Neutrophil (primary cell): ENCODE results near the gene CHP1.
"Not testable (repeated sequence)": the region's sequence is repeated elsewhere in the genome, so short reads cannot be mapped to it uniquely, and the experiment has no call there.

Experiments used
- H3K27ac ChIP-seq: fragments of 200-600 bp; sonication (generic); 2 replicates; pipeline ENCODE4 v1.5.1; 2016; ENCODE audit warnings: mild to moderate bottlenecking, moderate library complexity
- H3K27me3 ChIP-seq: fragments of 200-600 bp; sonication (generic); 2 replicates; pipeline ENCODE4 v1.6.0; 2016; ENCODE audit warnings: mild to moderate bottlenecking
- H3K36me3 ChIP-seq: fragments of 200-600 bp; sonication (generic); 2 replicates; pipeline ENCODE4 v1.5.1; 2017
- H3K4me1 ChIP-seq, 2 experiments: fragments of 200-600 bp in 1 of 2; sonication (generic) in 1 of 2; 1 replicate in 1 of 2; 2 replicates in 1 of 2; pipeline versions ENCODE4 v1.5.1 to v1.6.1; 2013 to 2016; ENCODE audit warnings: low read depth in 1 of 2, low read length in 1 of 2, mild to moderate bottlenecking in 1 of 2, moderate library complexity in 1 of 2; ENCODE audit not compliant: control insufficient read depth in 1 of 2, insufficient read depth in 1 of 2
- H3K4me3 ChIP-seq, 2 experiments: fragments of 200-600 bp in 1 of 2; sonication (generic) in 1 of 2; 1 replicate in 1 of 2; 2 replicates in 1 of 2; pipeline ENCODE4 v1.5.1; 2013 to 2016; ENCODE audit warnings: low read depth in 1 of 2, low read length in 1 of 2, mild to moderate bottlenecking in 1 of 2, moderate library complexity in 1 of 2
- H3K9me3 ChIP-seq: fragments of 200-600 bp; sonication (generic); 2 replicates; pipeline ENCODE4 v1.5.1; 2016
- CTCF ChIP-seq: fragments of 200-600 bp; sonication (generic); IDR thresholded peaks from 2 replicates; pipeline ENCODE4 v1.5.1; 2016; ENCODE audit warnings: antibody characterized with exemption

The CHP1 gene

GRCh38 chr15:41269887-41270286 lies 38.8 kb downstream of the CHP1 start:
- Histone ChIP-seq H3K27ac (no peak overlapping the region), H3K4me3 (no peak overlapping the region), H3K9me3 (no peaks in the 10 kb centered on the region), H3K36me3 (peaks cover 82% of the 10 kb centered on the region), H3K27me3 (no peaks in the 10 kb centered on the region), H3K4me1 (no peaks in the 10 kb centered on the region)
- no peak for TF ChIP-seq CTCF

- H3K36me3 ChIP-seq = peaks cover 92% of the 10 kb centered on the region
These were observed 45.8 kb downstream of the CHP1 start for GRCh38 chr15:41276831-41277230.

GRCh38 chr15:41278319-41278718 lies 47.3 kb downstream of the CHP1 start:
- Histone ChIP-seq H3K27ac (no peak overlapping the region), H3K4me1 (peaks cover 2 to 3% of the 10 kb centered on the region in 2 experiments), H3K4me3 (no peak overlapping the region), H3K27me3 (no peaks in the 10 kb centered on the region), H3K9me3 (no peaks in the 10 kb centered on the region), H3K36me3 (peaks cover 77% of the 10 kb centered on the region)
- TF ChIP-seq CTCF = no peak

More at GRCh38 chr15:41276831-41277230, 45.8 kb downstream of the CHP1 start:
- Histone ChIP-seq H3K4me1 (no peaks in the 10 kb centered on the region), H3K4me3 (no peak overlapping the region), H3K27me3 (no peaks in the 10 kb centered on the region), H3K9me3 (no peaks in the 10 kb centered on the region), H3K27ac (no peak overlapping the region)
- no peak for TF ChIP-seq CTCF

GRCh38 chr15:41279535-41280283 lies 48.6 kb downstream of the CHP1 start:
- no peak for TF ChIP-seq CTCF
- no peaks in the 10 kb centered on the region for H3K9me3 ChIP-seq
- peaks cover 10 to 13% of the 10 kb centered on the region in 2 experiments for H3K4me1 ChIP-seq
- peaks cover 64% of the 10 kb centered on the region for H3K36me3 ChIP-seq
- no peak overlapping the region for H3K27ac ChIP-seq
- no peaks in the 10 kb centered on the region for H3K27me3 ChIP-seq
- H3K4me3 ChIP-seq = no peak overlapping the region

GRCh38 chr15:41281236-41281635 lies 50.2 kb downstream of the CHP1 start:
- H3K36me3 ChIP-seq = peaks cover 56% of the 10 kb centered on the region
- peaks cover 19 to 25% of the 10 kb centered on the region in 2 experiments for H3K4me1 ChIP-seq
- TF ChIP-seq CTCF = no peak
- H3K27ac ChIP-seq = no peak overlapping the region
- no peaks in the 10 kb centered on the region for H3K9me3 ChIP-seq
- H3K27me3 ChIP-seq = no peaks in the 10 kb centered on the region
- no peak overlapping the region for H3K4me3 ChIP-seq

- Histone ChIP-seq H3K4me1 (peaks cover 19 to 25% of the 10 kb centered on the region in 2 experiments), H3K36me3 (peaks cover 56% of the 10 kb centered on the region)
- not testable (repeated sequence) for H3K27me3 ChIP-seq, H3K27ac ChIP-seq, H3K4me3 ChIP-seq, H3K9me3 ChIP-seq
These were observed 51.4 kb downstream of the CHP1 start for GRCh38 chr15:41282436-41282835.

GRCh38 chr15:41282980-41283652 lies 52.0 kb downstream of the CHP1 start:
- Histone ChIP-seq H3K27ac (peak overlapping the region; percentile 83), H3K4me3 (peak overlapping the region; percentile 98), H3K36me3 (peaks cover 55% of the 10 kb centered on the region), H3K4me1 (peaks cover 19 to 25% of the 10 kb centered on the region in 2 experiments)
- H3K9me3 ChIP-seq, H3K27me3 ChIP-seq: not testable (repeated sequence)
